Testis (tissue), 3 donors: ENCODE data around the gene PCID2. TPM values are rescaled to one million over a fixed set of nuclear protein-coding genes. Genes with fewer than 3 reads are reported as not detected.
"Not testable (repeated sequence)": the region's sequence is repeated elsewhere in the genome, so short reads cannot be mapped to it uniquely, and the experiment has no call there.

ENCODE experiments used
- DNase-seq: peaks from one replicate; pipeline ENCODE4 v3.0.0-alpha.2; 2019
- H3K27ac ChIP-seq, 2 donors: fragments of 200-600 bp; sonication (generic); one replicate each; pipeline ENCODE4 v1.5.1; 2019
- H3K27me3 ChIP-seq: fragments of 200-600 bp; sonication (generic); one replicate; pipeline ENCODE4 v1.5.1; 2019
- H3K36me3 ChIP-seq: fragments of 200-600 bp; sonication (generic); one replicate; pipeline ENCODE4 v1.5.1; 2017; ENCODE audit warnings: low read depth; ENCODE audit errors: missing control alignments
- H3K4me1 ChIP-seq: fragments of 200-600 bp; sonication (generic); one replicate; pipeline ENCODE4 v1.5.1; 2019
- H3K4me3 ChIP-seq, 2 donors: fragments of 200-600 bp; sonication (generic); one replicate each; pipeline ENCODE4 v1.5.1; 2017 to 2019
- H3K9me3 ChIP-seq: fragments of 200-600 bp; sonication (generic); one replicate; pipeline ENCODE4 v1.5.1; 2017
- POLR2A ChIP-seq: fragments of 450-650 bp; IDR thresholded peaks from one replicate; pipeline ENCODE4 v1.6.1; 2017; ENCODE audit warnings: antibody characterized with exemption, mild to moderate bottlenecking, moderate library complexity
- WGBS, 2 donors: methylation state at CpG; one replicate each; pipeline ENCODE4 v1.1.5; 2018; 5-methylcytosine and 5-hydroxymethylcytosine counted together
- intact Hi-C: fragments of 100-400 bp; cut with DNase I; formaldehyde crosslinking; loops from one replicate; pipeline ENCODE4 v1.15.1; 2023; ENCODE audit warnings: low total_unique reads
- polyA plus RNA-seq: library from polyadenylated mRNA; stranded (reverse); fragments of 350-450 nt; fragmentation: Illumina TruSeq; extraction: RNeasy Lipid Tissue Mini Kit (QIAGEN cat#74804); gene quantifications from one replicate; pipeline ENCODE4 v1.2.3, GENCODE V29; 2014; ENCODE audit warnings: low read depth, low replicate concordance; ENCODE audit not compliant: insufficient read depth
- total RNA-seq, 2 donors: library from RNA; depleted of rRNA; stranded (reverse); fragments of >200 nt; gene quantifications; one replicate each; pipeline ENCODE4 v1.2.3, GENCODE V29; 2016
- TF ChIP-seq, protein P1 (sequence below), 3 experiments: fragments of 450-650 bp in 2 of 3; fragments of 200-600 bp in 1 of 3; sonication (generic) in 1 of 3; IDR thresholded peaks; one replicate each; pipeline ENCODE4 v1.5.1; 2016 to 2019; ENCODE audit warnings: antibody characterized with exemption in 3 of 3, mild to moderate bottlenecking in 2 of 3, moderate library complexity in 1 of 3

PCID2 gene
- total and polyA plus RNA-seq, 3 donors from 2014 or later = 72.2 to 130 (median 73.4) TPM

DNA sequence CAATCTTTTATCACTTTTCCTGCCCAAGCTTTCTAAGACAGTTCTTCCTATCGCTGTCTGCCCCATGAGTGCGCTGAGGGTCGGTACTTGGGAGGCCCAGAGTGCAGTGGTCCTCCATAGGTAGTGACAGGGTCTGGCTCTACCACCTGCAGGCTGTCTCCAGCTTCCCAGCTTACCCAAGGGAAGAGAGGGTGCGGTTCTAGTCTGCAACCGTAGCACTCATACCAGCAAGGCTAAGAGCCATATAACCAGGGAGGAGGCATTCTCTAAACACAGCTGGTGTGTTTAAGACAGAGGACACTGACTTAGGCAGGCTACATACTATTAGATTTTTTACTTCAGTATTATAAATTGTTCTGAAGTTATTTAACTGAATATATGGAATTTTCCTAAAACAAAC lies 41.8 kb downstream of the PCID2 start:
- no peaks in the 10 kb centered on the region for H3K36me3 ChIP-seq
- H3K9me3 ChIP-seq = no peaks in the 10 kb centered on the region
- DNase-seq = no peak
- H3K27ac ChIP-seq = no peak overlapping the region
- H3K4me3 ChIP-seq = no peak overlapping the region
- no peaks in the 10 kb centered on the region for H3K4me1 ChIP-seq
- intact Hi-C loops = no loop called here
- WGBS, 2 donors = 89 to 94% methylated on average over 5 of the region's 5 CpGs
- H3K27me3 ChIP-seq = no peaks in the 10 kb centered on the region
- TF ChIP-seq POLR2A = no peak
- TF ChIP-seq, protein P1, sequence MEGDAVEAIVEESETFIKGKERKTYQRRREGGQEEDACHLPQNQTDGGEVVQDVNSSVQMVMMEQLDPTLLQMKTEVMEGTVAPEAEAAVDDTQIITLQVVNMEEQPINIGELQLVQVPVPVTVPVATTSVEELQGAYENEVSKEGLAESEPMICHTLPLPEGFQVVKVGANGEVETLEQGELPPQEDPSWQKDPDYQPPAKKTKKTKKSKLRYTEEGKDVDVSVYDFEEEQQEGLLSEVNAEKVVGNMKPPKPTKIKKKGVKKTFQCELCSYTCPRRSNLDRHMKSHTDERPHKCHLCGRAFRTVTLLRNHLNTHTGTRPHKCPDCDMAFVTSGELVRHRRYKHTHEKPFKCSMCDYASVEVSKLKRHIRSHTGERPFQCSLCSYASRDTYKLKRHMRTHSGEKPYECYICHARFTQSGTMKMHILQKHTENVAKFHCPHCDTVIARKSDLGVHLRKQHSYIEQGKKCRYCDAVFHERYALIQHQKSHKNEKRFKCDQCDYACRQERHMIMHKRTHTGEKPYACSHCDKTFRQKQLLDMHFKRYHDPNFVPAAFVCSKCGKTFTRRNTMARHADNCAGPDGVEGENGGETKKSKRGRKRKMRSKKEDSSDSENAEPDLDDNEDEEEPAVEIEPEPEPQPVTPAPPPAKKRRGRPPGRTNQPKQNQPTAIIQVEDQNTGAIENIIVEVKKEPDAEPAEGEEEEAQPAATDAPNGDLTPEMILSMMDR (IDR thresholded peaks at IDR 0.05) = no peak

DNA sequence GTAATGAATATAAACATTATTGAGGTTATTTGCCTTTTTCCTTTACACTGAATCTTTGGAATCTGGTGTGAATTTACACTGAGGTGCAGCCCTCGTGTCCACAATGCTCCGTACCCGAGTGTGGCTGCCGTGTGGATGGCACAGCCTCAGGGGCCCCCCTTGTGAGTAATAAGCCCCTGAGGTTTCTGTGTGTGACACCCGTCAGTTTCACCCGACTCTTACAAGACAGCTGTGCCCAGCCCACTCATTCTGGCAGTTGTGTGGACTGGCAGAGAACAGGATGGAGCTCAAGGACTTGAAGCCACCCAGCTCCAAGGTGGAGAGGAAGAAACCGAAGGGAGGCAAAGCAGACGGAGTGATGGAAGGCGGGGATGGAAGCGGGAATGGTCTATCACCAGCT lies 42.2 kb downstream of the PCID2 start:
- Histone ChIP-seq H3K9me3 (no peaks in the 10 kb centered on the region), H3K4me1 (no peaks in the 10 kb centered on the region), H3K4me3 (no peak overlapping the region), H3K27me3 (no peaks in the 10 kb centered on the region), H3K36me3 (no peaks in the 10 kb centered on the region), H3K27ac (no peak overlapping the region)
- 90 to 92% methylated on average over 10 of the region's 10 CpGs for WGBS, 2 donors
- no peak for DNase-seq
- intact Hi-C loops = no loop called here
- no peak for TF ChIP-seq POLR2A
- TF ChIP-seq, protein P1 (IDR thresholded peaks at IDR 0.05) = no peak

DNA sequence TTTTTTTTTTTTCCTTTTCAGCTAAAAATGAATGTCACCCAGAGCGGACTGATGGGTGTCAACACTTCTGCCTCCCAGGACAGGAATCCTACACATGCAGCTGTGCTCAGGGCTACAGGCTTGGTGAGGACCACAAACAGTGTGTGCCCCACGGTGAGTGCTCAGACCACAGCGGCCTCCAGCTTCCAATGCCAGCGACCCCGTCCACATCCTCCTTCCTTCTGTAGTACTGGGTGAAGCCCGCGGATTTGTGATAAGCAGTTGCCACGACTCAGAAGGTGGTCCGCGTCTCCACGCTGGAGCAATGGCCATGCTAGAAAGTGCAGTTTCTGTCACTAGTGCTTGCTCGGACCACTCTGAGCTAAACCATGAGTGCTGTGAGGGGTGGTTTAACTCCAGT lies 44.0 kb downstream of the PCID2 start:
- no peaks in the 10 kb centered on the region for H3K9me3 ChIP-seq
- no peaks in the 10 kb centered on the region for H3K36me3 ChIP-seq
- 77 to 90% methylated on average over 12 of the region's 12 CpGs for WGBS, 2 donors
- H3K4me1 ChIP-seq = no peaks in the 10 kb centered on the region
- H3K27ac ChIP-seq = no peak overlapping the region
- DNase-seq = no peak
- TF ChIP-seq, protein P1 (IDR thresholded peaks at IDR 0.05) = no peak
- no peak for TF ChIP-seq POLR2A
- intact Hi-C loops = no loop called here
- H3K4me3 ChIP-seq = no peak overlapping the region
- no peaks in the 10 kb centered on the region for H3K27me3 ChIP-seq

DNA sequence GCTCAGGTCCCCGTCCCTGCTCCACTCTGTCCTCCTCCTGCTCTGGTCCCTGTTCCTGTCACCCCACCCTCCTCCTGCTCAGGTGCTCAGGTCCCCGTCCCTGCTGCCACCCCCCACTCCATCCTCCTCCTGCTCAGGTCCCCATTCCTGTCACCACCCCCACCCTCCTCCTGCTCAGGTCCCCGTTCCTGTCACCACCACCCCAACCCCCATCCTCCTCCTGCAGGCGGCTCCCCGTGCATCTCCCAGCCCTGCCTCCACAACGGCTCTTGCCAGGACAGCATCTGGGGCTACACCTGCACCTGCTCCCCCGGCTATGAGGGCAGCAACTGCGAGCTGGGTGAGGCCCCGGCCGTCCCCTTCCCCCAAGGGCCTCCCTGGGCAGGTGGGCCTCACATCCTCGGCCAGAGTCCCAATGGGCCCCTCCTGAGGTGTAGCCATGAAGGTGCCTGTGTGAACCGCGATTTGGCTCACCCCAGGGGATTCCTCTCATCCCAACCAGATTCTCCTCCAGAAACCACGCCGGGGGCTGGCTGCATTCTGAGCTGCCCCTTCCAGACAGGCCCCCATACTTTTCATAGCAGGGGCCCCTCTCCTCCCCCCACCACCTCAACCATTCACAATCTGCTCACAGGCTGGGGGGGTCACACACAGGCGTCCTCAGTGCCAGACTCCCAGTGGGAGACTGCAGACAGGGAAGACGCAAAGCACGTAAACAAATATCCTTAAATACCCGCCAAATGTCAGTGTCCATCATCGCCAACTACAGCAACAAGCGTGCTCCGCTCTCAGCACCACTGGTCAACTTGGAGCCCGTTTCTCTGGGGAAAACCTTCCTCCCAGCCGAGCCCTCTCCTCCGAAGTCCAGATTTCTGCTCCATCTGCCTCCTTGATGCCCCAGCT lies 45.4 kb downstream of the PCID2 start:
- 42 to 61% methylated on average over 20 to 25 of the region's 25 CpGs for WGBS, 2 donors

DNA sequence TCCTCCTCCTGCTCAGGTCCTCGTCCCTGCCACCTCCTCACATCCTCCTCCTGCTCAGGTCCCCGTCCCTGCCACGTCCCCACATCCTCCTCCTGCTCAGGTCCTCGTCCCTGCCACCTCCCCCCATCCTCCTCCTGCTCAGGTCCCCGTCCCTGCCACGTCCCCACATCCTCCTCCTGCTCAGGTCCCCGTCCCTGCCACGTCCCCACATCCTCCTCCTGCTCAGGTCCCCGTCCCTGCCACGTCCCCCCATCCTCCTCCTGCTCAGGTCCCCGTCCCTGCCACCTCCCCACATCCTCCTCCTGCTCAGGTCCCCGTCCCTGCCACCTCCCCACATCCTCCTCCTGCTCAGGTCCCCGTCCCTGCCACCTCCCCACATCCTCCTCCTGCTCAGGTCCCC lies 46.5 kb downstream of the PCID2 start:
- H3K4me3 ChIP-seq, H3K36me3 ChIP-seq, H3K27ac ChIP-seq, H3K4me1 ChIP-seq, DNase-seq, H3K9me3 ChIP-seq, H3K27me3 ChIP-seq, intact Hi-C loops: not testable (repeated sequence)
- WGBS, 2 donors = 40% methylated on average over 1 of the region's 13 CpGs; no CpG with 5 or more reads in 1 of the 2 donors

More for the DNA sequence above, 45.4 kb downstream of the PCID2 start:
- H3K4me3 ChIP-seq = no peak overlapping the region
- DNase-seq = no peak
- H3K36me3 ChIP-seq = no peaks in the 10 kb centered on the region
- no peak overlapping the region for H3K27ac ChIP-seq
- H3K9me3 ChIP-seq = no peaks in the 10 kb centered on the region
- no peak for TF ChIP-seq POLR2A
- TF ChIP-seq, protein P1 (IDR thresholded peaks at IDR 0.05) = no peak
- intact Hi-C loops = no loop called here
- H3K27me3 ChIP-seq = no peaks in the 10 kb centered on the region
- no peaks in the 10 kb centered on the region for H3K4me1 ChIP-seq
